NCI-H2196 treated with DMSO at 0.1 percent for 48 hours (cell line): ENCODE results near the gene SEMA4A.
"Not testable (repeated sequence)": the region's sequence is repeated elsewhere in the genome, so short reads cannot be mapped to it uniquely, and the experiment has no call there.

Experiments
- DNase-seq: peaks from one replicate; lab custom pipeline; 2025; ENCODE audit not compliant: unreplicated experiment; lab: John Stamatoyannopoulos, UW

Gene SEMA4A

DNA sequence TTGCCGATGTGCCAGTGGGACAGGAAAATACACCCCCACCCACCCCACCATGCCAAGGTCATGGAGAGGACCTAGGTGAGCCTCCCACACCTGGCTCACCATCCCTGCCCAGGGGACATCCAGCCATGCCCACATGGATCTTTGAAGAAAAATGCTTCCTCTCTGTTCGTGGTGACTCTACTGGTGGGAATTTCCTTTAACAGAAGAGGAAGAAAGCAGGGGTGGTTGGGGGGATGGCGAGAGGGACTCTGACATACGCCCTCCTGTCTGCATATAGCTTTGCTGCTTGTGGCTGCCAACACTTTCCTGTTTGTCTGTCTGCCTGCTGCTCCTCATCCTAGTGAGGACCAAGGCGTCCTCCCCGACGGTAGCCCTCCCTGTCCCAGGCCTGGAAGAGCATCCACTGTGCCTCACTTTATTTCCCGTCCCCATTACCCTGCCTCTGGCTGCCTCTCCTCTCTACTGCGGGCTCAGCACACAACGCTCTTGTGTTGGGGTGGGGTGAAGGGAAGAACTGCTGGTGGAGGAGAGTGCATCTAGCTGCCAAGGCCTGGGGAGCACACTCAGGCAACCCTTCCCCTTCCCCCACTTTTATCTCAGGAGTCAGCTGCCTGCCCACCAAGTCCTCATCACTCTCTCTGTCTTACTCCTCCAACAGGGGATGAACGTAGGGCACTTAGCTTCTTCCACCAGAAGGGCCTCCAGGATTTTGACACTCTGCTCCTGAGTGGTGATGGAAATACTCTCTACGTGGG lies 2.5 kb downstream of the SEMA4A start:
- no peak for DNase-seq

DNA sequence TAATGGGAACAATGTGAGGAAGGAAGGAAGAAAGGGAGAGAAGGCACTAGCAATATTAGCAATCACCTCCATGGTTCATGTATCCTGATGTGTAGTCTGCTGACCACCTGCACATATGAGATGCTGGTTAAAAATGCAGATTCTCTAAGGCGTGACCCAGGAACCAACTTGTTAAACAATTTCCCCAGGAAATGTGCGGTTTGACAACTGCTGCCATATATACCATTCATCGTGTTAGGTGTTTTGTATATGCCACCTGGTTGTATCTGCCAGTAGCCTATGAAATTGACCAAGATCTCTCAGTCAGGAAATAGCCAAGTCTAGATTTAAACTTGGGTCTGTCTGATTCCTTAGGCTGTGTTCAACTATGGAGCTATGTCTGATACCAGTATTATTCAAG lies 4.1 kb downstream of the SEMA4A start:
- DNase-seq = no peak

DNA sequence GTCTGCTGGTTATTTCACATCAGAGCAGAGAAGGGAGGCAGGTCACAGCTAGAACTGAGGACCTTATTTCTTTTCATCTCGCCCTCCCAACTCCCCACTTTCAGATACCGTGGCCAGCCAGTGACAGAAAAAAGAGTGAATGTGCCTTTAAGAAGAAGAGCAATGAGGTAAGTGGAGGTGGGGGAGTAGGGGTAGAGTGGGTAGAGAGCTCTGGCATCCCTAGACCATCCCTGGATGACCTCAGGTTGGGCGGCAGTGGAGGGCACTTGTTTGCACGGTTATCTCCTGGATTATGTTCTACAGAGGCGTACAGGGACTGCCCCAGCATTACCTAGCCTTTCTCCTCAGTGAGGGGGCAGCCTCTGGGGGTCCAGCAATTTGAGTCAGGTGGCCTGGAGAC lies 4.6 kb downstream of the SEMA4A start:
- no peak for DNase-seq

DNA sequence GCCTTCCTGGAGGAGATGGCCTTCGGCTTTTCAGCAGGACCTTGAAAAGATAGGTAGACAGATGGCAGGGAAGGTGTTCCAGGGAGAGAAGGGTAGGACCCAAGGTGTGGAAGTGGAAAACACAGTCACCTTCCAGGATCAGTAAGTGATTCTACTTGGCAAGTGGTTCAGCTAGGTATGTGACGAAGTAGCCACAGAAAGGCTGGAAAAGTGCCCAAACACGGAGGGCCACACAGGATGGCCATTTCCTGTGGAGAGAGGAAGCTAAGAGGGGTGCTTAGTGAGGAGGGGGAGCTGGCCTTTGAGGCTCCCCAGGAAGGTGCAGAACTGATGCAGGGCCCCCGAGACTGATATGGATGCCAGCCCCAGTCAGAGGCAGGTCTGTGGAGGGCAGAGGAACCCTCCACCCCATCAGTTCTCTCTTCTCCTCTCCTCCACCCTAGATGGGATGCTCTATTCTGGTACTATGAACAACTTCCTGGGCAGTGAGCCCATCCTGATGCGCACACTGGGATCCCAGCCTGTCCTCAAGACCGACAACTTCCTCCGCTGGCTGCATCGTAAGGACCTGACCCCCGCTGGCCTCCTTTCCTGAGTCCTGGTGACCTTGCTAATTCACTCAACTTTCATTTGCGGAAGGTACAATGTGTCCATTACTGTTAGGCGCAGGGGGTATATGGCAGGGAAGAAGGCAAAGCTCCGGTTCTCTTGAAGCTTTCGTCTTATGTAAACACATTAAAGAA lies 6.8 kb downstream of the SEMA4A start:
- DNase-seq = no peak

DNA sequence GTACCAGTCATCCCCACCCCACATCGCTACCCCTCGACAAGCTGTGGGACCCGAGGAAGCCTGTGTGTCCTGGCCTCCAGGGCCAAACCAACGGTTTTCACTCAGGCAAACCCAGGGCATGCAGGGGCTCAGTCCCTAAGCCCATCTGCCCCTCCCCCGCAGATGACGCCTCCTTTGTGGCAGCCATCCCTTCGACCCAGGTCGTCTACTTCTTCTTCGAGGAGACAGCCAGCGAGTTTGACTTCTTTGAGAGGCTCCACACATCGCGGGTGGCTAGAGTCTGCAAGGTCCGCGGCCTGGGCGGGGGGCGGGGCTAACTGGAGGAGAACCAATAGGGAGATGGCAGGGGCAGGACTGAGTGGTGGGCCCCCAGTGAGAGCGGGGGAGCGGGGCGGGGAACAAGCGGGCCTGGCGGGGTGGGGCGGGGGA lies 7.4 kb downstream of the SEMA4A start:
- no peak for DNase-seq

DNA sequence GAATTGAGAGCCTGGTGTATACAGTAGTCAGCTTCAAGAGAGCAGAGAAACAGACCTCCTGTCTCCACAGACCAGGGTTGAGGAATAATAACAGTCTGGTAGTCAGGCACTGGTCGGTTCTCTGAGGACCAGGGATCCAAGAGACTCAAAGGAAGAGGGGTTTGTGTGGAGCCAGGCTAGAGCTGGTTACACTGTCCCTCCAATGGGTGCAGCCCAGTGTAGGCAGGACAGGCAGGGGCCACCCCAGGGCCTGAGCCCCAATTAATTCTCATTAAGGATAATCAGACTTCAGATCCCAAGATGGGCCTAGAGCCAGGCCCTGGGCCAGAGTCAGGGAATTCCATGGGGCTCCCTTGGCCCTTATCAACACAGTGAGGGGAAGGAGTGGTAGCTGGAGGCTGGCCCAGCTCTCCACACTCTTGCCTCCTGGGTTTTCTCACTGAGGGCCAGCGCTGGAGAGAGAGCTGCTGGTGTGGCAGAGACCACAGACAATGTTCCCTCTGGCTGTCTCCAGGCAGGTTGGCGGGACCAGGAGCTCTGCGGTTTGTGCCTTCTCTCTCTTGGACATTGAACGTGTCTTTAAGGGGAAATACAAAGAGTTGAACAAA lies 9.1 kb downstream of the SEMA4A start:
- DNase-seq = no peak

DNA sequence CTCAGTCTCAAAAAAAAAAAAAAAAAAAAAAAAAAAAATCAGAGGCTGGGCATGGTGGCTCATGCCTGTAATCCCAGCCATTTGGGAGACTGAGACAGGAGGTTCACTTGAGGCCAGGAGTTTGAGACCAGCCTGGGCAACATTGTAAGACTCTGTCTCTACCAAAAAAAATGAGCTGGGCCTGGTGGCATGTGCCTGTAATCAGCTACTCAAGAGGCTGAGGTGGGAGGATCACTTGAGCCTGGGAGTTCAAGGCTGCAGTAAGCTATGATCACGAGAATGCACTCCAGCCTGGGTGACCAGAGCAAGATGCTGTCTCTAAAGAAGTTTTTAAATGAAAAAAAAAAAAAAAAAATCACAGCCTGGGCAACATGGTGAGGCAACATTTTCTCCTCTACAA lies 10.3 kb downstream of the SEMA4A start:
- no peak for DNase-seq

DNA sequence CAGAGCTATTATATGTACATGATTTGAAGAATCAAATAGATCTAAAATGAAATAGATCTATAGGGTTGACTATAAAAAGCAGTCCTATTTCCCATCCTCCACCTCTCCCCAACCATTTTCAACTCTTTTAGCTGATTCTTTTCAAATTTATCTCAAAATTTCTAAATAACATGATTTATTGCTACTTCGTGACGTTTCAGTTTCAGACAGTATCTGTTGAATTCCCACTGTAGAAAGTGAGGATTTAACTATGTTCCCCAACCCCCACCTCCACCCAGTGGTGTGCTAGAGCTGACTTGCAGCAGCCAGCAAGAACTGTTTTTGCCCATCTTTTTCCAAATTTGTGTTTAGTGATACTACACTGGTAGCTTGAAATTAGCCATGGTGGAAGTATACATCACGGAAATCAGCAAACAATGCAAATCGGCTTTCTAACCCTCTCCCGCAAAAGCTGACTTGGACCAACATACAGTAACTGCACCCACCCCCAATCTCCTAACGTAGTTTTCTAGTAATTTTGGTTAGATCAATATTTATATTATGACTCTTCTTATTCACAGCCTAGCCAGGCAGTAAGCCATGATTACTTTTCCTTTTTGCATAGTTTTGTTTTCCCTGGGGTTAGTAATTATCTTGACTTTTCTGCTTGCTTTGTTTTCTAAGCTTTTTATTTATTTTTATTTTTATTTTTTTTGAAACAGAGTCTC lies 10.9 kb downstream of the SEMA4A start:
- no peak for DNase-seq

DNA sequence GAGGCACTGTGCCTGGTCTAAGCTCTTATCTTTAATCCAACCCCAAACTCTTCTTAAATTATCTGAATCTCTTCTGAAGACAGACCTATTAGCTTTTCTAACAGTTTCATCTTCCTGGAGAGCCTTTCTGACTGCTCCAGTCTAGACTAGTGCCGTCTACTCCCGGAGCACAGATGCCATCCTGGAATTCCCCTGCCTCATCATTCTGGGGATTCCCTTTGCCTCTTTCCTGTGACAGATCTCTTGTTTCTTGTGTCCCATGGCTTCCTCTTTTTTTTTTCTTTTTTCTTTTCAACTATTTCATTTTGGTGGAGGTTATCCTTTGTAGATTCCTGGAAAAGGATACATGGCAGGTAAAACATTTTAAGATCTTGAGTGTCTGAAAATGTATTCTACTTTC lies 11.7 kb downstream of the SEMA4A start:
- DNase-seq = no peak

DNA sequence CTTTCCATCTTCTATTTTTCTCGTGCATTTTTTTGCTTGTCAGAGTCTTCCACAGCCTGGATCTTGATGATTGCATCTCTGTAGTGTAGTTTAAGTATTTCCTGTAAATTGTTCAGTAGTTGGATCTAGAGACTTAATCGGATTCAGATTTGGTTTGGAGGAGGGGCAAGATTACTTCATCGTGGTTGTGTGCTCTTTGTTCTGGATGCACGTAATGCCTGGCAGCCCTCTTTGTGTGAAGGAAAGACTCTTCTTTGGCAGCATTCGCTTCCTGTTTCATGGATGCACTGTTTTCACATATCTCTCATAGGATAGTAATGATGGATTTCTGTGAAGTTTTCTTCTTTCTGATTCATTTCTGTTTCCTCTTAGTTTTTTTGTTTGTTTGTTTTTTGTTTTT lies 14.2 kb downstream of the SEMA4A start:
- no peak for DNase-seq

DNA sequence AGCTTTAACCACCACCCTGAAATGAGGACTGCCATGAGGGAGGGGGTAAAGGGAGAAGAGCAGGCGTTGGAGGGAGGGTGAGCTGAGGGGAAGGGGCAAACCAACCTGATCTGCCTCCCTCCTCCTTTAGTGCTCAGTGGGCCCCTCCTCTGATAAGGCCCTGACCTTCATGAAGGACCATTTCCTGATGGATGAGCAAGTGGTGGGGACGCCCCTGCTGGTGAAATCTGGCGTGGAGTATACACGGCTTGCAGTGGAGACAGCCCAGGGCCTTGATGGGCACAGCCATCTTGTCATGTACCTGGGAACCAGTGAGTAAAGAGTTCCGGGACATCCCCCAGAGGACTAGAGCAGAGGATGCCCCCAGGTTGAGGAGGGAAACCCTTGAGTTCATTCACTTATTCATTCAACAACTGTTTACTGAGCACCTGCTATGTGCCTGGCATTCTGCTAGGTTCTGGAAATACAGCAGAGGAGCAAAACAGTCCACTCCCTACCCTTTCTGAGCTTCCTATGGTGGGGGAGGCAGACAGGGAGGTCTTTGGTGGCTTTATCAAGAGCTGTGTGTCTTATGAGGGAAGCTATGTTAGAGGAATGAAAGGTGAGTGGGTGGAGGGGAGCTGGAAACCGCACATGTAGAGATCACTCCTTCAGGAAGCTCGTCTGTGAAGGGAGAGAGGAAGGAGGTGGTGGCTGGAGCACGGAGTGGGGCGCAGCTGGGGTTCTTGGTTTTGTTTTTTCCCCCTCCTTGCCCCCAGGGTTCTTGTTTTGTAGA lies 19.5 kb downstream of the SEMA4A start:
- no peak for DNase-seq

DNA sequence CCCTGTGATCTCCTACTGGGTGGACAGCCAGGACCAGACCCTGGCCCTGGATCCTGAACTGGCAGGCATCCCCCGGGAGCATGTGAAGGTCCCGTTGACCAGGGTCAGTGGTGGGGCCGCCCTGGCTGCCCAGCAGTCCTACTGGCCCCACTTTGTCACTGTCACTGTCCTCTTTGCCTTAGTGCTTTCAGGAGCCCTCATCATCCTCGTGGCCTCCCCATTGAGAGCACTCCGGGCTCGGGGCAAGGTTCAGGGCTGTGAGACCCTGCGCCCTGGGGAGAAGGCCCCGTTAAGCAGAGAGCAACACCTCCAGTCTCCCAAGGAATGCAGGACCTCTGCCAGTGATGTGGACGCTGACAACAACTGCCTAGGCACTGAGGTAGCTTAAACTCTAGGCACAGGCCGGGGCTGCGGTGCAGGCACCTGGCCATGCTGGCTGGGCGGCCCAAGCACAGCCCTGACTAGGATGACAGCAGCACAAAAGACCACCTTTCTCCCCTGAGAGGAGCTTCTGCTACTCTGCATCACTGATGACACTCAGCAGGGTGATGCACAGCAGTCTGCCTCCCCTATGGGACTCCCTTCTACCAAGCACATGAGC lies 23.3 kb downstream of the SEMA4A start:
- no peak for DNase-seq

DNA sequence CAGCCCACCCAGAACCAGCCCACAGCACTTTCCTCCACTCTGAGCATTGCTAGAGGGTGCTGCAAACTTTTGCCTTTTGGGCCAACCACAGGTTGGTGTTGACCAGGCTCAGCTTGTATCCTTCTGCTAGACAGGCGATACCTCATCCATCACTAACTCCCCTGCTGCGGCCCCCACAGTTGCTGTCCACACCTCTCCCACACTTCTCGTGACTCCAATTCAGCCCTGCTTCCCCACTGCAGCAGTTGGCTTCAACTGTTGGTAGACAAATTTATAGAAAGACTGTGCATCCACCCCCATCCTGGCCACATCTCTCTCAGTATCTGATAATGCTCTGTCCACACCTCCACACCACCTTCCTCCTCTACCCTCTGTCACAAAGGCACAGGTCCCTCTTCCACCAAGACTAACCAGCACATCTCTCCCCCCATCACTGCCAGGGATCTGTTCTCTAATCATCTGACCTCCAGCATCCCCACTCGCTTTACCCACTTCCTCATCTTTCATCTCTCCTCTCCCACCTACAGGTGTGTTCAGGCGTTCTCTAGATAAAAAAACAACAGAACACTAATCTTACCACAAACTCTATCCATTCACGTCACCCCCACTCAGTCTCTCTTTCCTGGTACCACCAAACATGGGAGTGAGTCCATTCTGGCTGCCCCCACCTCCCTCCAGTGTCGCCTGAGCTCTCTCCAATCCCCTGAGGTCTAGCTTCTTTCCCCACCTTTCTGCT lies 24.7 kb downstream of the SEMA4A start:
- no peak for DNase-seq

DNA sequence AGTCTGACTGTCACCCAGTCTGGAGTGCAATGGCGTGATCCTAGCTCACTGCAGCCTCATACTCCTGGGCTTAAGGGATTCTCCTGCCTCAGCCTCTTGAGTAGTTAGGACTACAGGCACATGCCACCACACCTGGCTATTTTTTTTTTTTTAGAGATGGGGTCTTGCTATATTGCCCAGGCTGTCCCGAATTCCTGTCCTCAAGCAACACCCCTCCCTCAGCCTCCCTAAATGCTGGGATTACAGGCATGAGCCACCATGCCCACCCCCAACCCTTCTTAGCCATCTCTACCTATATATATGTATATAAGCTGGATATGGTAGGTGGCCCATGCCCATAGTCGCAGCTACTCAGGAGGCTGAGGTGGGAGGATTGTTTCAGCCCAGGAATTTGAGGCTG lies 27.1 kb downstream of the SEMA4A start:
- DNase-seq = no peak

DNA sequence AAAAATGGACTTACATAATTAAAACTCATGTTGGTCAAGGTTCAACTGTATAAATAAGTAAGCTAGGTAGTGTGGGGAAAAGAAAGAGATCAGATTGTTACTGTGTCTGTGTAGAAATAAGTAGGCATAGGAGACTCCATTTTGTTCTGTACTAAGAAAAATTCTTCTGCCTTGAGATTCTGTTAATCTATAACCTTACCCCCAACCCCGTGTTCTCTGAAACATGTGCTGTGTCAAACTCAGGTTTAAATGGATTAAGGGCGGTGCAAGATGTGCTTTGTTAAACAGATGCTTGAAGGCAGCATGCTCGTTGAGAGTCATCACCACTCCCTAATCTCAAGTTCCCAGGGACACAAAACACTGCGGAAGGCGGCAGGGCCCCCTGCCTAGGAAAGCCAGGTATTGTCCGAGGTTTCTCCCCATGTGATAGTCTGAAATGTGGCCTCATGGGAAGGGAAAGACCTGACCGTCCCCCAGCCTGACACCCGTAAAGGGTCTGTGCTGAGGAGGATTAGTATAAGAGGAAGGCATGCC lies 28.1 kb downstream of the SEMA4A start:
- DNase-seq = not testable (repeated sequence)

DNA sequence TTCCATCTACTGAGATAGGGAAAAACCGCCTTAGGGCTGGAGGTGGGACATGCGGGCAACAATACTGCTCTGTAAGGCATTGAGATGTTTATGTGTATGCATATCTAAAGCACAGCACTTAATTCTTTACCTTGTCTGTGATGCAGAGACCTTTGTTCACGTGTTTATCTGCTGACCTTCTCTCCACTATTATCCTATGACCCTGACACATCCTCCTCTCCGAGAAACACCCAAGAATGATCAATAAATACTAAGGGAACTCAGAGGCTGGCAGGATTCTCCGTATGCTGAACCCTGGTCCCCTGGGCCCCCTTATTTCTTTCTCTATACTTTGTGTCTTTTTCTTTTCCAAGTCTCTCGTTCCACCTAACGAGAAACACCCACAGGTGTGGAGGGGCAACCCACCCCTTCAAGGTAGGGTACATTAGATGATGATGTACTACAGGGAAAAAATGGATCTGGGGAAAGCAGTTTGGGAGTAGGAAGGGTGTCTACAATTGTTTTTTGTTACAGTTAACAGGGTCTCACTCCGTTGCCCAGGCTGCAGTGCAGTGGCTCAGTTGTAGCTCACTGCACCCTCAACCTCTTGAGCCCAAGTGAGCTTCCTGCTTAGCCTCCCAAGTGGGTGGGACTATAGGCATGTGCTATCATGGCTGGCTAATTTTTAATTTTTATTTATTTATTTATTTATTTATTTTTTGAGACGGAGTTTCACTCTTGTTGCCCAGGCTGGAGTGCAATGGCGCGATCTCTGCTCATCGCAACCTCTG lies 28.8 kb downstream of the SEMA4A start:
- DNase-seq = not testable (repeated sequence)

DNA sequence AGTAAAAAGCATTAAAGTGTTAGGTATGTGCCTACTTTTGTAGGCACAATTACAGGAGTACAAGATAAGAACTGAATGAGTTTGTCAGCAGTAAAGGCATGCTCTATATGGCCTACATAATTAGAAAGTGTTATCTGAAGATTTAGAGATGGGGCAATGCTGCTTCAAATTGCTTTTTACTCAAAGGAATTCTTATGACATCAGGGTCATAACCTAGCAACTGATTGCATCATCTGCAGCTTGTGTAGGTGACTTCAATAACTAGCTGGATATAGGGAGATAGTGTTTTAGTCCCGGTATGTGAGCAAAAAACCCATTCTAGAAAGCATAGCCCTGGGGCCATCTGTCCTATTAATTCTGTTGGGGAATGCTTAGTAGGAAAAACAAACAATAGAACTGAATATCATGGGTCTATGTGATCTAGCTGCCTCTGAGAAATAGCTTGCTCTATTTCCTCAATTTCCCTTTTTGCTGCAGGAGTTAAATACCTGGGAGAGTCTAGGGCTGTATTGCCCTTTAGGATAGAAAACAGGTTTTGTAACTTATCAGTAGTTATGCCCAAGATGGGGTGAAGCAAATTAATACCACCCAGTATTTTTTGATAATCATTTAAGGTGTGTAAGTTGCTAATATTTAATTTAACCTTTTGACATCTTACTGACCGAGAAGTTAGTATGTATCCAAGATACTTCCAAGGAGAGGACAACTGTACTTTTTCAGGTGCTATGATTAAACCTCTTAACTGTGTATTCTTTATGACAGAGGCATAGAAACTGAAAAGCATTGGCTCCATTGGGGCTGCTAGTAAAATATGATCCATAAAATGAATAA lies 33.2 kb downstream of the SEMA4A start:
- DNase-seq = not testable (repeated sequence)

DNA sequence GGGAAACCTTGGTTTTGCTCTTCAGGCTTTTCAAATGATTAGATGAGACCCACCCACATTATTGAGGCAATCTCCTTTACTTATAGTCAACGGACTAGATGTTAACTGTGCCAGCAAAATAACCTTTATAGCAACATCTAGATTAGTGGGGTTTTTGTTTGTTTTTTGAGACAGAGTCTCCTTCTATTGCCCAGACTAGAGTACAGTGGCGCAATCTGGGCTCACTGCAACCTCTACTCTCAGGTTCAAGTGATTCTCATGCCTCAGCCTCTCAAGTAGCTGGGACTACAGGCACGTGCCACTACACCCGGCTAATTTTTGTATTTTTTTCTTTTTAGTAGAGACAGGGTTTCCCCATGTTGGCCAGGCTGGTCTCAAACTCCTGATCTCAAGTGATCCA lies 36.9 kb downstream of the SEMA4A start:
- not testable (repeated sequence) for DNase-seq
